ENCODE data around the gene CTNNA2. TPM values are rescaled to one million over a fixed set of nuclear protein-coding genes. Genes with fewer than 3 reads are reported as not detected.

CTNNA2 gene
- polyA plus RNA-seq, 1 experiment: not detected

DNA sequence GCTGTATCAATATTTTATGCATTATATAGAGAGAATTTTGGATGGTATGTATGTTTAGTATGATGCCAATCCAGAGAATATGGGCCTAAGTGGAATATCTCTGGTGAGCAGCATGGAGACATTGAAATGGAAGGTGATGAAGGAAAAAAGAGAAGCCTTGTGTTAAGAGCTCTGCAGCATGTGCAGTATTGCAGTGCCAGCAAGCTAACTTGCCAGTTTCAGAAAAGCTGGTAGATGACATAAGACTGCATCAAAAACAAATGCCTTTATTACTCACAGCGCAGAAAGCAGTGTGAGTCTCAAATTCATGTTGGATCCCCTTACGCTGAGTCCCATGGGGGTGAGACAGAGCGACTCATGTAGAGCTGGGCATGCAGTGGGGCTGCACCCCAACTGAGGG, 280.2 kb downstream of the CTNNA2 start:
- H3K27me3 ChIP-seq (ENCODE audit: control insufficient read depth, insufficient read depth, low read length): no peaks in the 10 kb centered on the region
- H3K27ac ChIP-seq (ENCODE audit: low read depth, low read length): no peak overlapping the region
- DNase-seq (ENCODE audit: low read depth, low spot score): no peak
- TF ChIP-seq, protein P1, sequence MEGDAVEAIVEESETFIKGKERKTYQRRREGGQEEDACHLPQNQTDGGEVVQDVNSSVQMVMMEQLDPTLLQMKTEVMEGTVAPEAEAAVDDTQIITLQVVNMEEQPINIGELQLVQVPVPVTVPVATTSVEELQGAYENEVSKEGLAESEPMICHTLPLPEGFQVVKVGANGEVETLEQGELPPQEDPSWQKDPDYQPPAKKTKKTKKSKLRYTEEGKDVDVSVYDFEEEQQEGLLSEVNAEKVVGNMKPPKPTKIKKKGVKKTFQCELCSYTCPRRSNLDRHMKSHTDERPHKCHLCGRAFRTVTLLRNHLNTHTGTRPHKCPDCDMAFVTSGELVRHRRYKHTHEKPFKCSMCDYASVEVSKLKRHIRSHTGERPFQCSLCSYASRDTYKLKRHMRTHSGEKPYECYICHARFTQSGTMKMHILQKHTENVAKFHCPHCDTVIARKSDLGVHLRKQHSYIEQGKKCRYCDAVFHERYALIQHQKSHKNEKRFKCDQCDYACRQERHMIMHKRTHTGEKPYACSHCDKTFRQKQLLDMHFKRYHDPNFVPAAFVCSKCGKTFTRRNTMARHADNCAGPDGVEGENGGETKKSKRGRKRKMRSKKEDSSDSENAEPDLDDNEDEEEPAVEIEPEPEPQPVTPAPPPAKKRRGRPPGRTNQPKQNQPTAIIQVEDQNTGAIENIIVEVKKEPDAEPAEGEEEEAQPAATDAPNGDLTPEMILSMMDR (IDR thresholded peaks at IDR 0.05; ENCODE audit: low read depth, low read length): no peak
- H3K9me3 ChIP-seq (ENCODE audit: control insufficient read depth, insufficient read depth, low read length): no peaks in the 10 kb centered on the region; the same call in 1 of the 2 replicates
- ChIA-PET POLR2A (no interaction called here), CTCF (no interaction called here)
- H3K4me3 ChIP-seq (ENCODE audit: low read depth, low read length): no peak overlapping the region

DNA sequence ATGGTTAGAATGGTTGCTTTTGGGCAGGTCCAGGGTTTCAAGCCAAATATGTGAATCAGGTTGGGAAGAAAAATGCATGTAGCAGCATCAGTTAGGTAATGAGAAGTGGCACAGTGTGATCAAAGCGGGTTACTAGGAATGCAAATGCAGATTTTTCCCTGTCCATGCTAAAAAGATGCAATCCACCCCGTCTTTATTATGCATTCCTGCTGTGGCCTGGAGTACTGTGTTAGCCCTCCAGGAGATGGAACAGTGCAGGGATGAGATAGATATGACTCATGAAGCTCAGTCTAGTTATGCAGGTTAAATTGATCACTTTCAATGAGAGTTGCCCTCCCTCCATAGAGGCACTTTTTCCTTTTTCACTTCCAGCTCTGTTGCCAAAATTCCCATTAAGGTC, 283.8 kb downstream of the CTNNA2 start:
- H3K9me3 ChIP-seq (ENCODE audit: control insufficient read depth, insufficient read depth, low read length): no peaks in the 10 kb centered on the region; the same call in 1 of the 2 replicates
- ChIA-PET POLR2A (no interaction called here), CTCF (no interaction called here)
- TF ChIP-seq, protein P1 (IDR thresholded peaks at IDR 0.05; ENCODE audit: low read depth, low read length): no peak
- no peak overlapping the region for H3K4me3 ChIP-seq (ENCODE audit: low read depth, low read length)
- no peaks in the 10 kb centered on the region for H3K27me3 ChIP-seq (ENCODE audit: control insufficient read depth, insufficient read depth, low read length)
- no peak overlapping the region for H3K27ac ChIP-seq (ENCODE audit: low read depth, low read length)
- no peak for DNase-seq (ENCODE audit: low read depth, low spot score)

DNA sequence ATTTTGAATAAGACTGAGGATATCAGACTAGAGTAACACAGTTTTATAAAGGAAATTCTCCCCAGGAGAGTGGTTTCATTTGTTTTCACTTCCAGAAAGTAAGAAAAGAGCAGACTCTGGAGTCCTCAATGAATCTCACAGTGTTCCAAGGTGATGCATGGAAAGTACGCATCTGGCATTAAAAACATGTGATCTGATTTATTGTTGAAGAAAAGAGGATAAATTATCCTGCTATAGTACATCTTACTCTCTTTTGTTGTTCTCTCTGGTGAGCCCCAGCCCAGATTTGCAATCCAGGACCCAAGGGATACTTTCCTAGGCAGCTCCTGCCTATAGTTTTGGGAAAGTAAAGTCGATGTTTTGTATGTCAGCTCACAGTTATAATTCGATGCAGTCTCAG, 285.9 kb downstream of the CTNNA2 start:
- TF ChIP-seq, protein P1 (IDR thresholded peaks at IDR 0.05; ENCODE audit: low read depth, low read length): no peak
- no peak overlapping the region for H3K27ac ChIP-seq (ENCODE audit: low read depth, low read length)
- POLR2A ChIA-PET: no interaction called here
- H3K4me3 ChIP-seq (ENCODE audit: low read depth, low read length): no peak overlapping the region
- no peaks in the 10 kb centered on the region for H3K27me3 ChIP-seq (ENCODE audit: control insufficient read depth, insufficient read depth, low read length)
- DNase-seq (ENCODE audit: low read depth, low spot score): no peak
- H3K9me3 ChIP-seq (ENCODE audit: control insufficient read depth, insufficient read depth, low read length): no peaks in the 10 kb centered on the region; the same call in 1 of the 2 replicates
- CTCF ChIA-PET: no interaction called here

DNA sequence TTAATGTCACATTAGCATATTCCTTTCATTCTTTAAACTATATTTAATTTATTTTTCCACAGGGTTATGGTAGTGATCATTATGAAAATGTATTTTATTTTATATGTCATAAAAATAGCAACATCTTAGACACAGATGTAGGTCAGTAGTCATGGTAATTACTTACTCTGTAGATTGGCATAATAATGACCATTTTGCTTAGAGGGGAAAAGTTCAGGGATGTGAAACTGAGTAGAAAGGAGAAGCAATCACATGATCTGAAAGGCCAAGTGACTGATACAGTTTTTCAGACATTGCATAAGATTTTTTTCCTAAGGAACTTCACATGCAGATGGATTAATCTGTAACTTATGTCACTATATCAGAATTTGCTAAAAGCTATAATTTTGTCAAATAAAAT, 286.9 kb downstream of the CTNNA2 start:
- TF ChIP-seq, protein P1 (IDR thresholded peaks at IDR 0.05; ENCODE audit: low read depth, low read length): no peak
- ChIA-PET CTCF (no interaction called here), POLR2A (no interaction called here)
- Histone ChIP-seq H3K9me3 (ENCODE audit: control insufficient read depth, insufficient read depth, low read length) (no peaks in the 10 kb centered on the region; the same call in 1 of the 2 replicates), H3K27ac (ENCODE audit: low read depth, low read length) (no peak overlapping the region), H3K27me3 (ENCODE audit: control insufficient read depth, insufficient read depth, low read length) (no peaks in the 10 kb centered on the region), H3K4me3 (ENCODE audit: low read depth, low read length) (no peak overlapping the region)
- DNase-seq (ENCODE audit: low read depth, low spot score): no peak

DNA sequence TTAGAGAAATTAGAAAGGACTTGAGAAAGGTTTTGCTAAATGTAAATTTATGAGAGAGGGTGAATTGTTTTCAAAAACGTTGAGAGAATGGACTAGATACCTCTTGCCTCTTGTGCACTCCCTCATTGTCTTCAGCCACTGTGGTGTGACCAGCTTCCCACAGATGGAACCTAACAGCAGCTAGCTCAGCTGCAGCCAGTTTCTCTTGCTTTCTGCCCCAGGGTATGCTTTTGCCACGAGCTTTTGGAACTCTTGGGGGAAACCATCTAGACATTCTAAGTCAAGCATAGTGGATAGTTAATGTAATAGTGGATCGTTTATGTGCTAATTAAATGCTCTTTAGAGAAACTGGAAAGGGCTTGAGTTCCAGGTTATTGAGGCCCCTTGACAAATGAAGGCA, 288.2 kb downstream of the CTNNA2 start:
- H3K27me3 ChIP-seq (ENCODE audit: control insufficient read depth, insufficient read depth, low read length): no peaks in the 10 kb centered on the region
- no peak overlapping the region for H3K4me3 ChIP-seq (ENCODE audit: low read depth, low read length)
- POLR2A ChIA-PET: no interaction called here
- no peak overlapping the region for H3K27ac ChIP-seq (ENCODE audit: low read depth, low read length)
- no peaks in the 10 kb centered on the region; the same call in 1 of the 2 replicates for H3K9me3 ChIP-seq (ENCODE audit: control insufficient read depth, insufficient read depth, low read length)
- TF ChIP-seq, protein P1 (IDR thresholded peaks at IDR 0.05; ENCODE audit: low read depth, low read length): no peak
- DNase-seq (ENCODE audit: low read depth, low spot score): no peak
- CTCF ChIA-PET: no interaction called here
